ENCODE measurements around the gene ANO6. TPM values are rescaled to one million over a fixed set of nuclear protein-coding genes. Genes with fewer than 3 reads are reported as not detected.

Gene ANO6
- polyA plus RNA-seq, 1 donor (not counting 4 experiments of a cell fraction or from before 2014, with no cell fraction given) = 64.3 TPM

DNA sequence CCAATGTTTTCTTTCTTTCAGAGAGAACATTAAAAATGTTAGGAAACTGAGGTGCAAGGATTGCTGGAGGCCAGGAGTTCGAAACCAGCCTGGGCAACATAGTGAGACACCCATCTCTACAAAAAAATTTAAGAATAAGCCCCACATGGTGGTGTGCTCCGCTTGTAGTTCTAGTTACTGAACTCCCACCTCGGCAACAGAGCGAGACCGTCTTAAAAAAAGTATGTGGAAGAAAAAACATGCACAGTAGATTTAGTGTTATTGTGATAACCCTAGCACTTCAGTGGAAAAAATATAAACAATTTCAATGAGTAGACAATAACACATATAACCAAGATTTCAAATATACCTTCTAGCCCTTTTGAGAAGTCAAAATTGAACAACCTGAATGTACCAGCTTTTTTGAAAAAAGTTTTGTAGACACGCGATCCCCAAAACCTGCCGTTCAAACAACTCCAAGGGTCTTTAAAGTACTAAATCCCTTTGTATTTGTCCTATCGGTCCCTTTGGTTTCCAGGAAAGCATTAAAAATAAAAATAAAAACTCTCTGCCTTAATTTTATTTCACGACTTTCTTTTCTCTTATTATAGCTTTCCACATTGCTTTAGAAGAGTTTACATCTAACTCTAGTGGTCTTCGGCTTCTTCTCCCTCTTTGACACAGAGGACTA, 1.0 kb upstream of the ANO6 start:
- H3K79me2 ChIP-seq (ENCODE audit: control insufficient read depth, insufficient read depth, low read length) = peaks cover 47% of the 10 kb centered on the region
- peak overlapping the region; percentile 93 for H3K4me2 ChIP-seq (ENCODE audit: control insufficient read depth, extremely low read depth, insufficient read depth, low read depth, low read length)
- H3K27me3 ChIP-seq (ENCODE audit: control insufficient read depth, extremely low read depth, insufficient read depth, low read length) = no peaks in the 10 kb centered on the region
- H3K9me3 ChIP-seq (ENCODE audit: control insufficient read depth, low read depth, low read length) = no peaks in the 10 kb centered on the region
- H3K9ac ChIP-seq (ENCODE audit: control insufficient read depth, extremely low read depth, insufficient read depth, low read length) = peak overlapping the region; percentile 80
- peak overlapping the region; percentile 63 for H2AFZ ChIP-seq (ENCODE audit: control insufficient read depth, low read length)
- peak overlapping the region; percentile 87 for H3K27ac ChIP-seq (ENCODE audit: control insufficient read depth, insufficient read depth, low read length)
- H3K4me1 ChIP-seq (ENCODE audit: control insufficient read depth, extremely low read depth, insufficient read depth, low read length) = peaks cover 29% of the 10 kb centered on the region
- no peak for DNase-seq (ENCODE audit: low read depth, low spot score)
- dilution Hi-C loops (cut with MboI; ENCODE audit: extremely low pct_ligation_motif_present, low sequenced_read_pairs) = no loop called here
- H3K4me3 ChIP-seq (ENCODE audit: control insufficient read depth in 2 of 3, extremely low read depth in 1 of 3, insufficient read depth in 2 of 3, low read depth in 1 of 3, low read length in 3 of 3) = peak overlapping the region; percentile 62 to 87 (median 73)
- TF ChIP-seq, protein P1, sequence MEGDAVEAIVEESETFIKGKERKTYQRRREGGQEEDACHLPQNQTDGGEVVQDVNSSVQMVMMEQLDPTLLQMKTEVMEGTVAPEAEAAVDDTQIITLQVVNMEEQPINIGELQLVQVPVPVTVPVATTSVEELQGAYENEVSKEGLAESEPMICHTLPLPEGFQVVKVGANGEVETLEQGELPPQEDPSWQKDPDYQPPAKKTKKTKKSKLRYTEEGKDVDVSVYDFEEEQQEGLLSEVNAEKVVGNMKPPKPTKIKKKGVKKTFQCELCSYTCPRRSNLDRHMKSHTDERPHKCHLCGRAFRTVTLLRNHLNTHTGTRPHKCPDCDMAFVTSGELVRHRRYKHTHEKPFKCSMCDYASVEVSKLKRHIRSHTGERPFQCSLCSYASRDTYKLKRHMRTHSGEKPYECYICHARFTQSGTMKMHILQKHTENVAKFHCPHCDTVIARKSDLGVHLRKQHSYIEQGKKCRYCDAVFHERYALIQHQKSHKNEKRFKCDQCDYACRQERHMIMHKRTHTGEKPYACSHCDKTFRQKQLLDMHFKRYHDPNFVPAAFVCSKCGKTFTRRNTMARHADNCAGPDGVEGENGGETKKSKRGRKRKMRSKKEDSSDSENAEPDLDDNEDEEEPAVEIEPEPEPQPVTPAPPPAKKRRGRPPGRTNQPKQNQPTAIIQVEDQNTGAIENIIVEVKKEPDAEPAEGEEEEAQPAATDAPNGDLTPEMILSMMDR (optimal IDR thresholded peaks at IDR 0.05 in 1 of 3, IDR thresholded peaks at IDR 0.05 in 1 of 3, conservative IDR thresholded peaks at IDR 0.05 in 1 of 3; ENCODE audit: extremely low read depth in 1 of 3, insufficient read depth in 2 of 3, low read length in 3 of 3) = no peak
- no peak for TF ChIP-seq EZH2 (IDR thresholded peaks at IDR 0.05; ENCODE audit: low read length)
- H3K36me3 ChIP-seq (ENCODE audit: control insufficient read depth in 2 of 2, extremely low read depth in 1 of 2, insufficient read depth in 2 of 2, low read length in 2 of 2) = no peaks in the 10 kb centered on the region
- no peaks in the 10 kb centered on the region for H3K9me1 ChIP-seq (ENCODE audit: control insufficient read depth, extremely low read depth, insufficient read depth, low read length)
- no peak for FAIRE-seq
- no peaks in the 10 kb centered on the region for H4K20me1 ChIP-seq (ENCODE audit: control insufficient read depth, extremely low read depth, insufficient read depth, low read length)

DNA sequence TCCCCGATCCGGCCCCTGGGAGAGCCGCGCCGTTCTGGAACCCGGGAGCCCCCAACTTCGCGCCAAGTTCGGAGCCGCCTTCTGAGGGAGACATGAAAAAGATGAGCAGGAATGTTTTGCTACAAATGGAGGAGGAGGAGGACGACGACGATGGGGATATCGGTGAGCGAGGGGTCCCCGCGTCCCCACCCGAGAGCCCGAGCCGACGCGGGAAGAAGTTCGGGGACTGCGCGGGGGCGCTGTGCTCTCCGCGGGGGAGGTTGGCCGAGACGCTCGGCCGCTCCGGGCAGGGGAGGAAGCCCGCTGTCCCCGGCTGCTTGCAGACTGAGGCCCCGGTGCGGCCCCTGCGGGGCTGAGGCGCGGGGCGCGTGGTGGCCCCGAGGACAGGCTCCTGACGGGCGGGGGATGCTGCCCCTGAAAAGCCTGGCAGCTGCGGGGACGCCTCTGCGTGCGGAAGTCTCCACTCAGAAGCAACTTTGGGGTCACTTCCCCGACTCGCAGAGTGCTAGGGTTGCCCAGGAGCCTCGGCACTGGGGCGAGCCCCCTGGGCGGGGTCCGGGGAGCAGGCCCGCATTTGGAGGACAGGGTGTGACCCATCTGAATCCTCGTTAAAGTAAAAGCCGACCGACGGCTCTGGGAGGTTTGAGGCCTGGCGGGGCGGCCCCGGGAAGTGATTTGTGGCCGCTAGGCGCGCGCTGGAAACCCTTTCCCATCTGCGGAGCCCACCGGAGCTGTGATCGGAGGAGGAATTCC, 511 bp downstream of the ANO6 start:
- FAIRE-seq (no peak), DNase-seq (ENCODE audit: low read depth, low spot score) (no peak)
- Histone ChIP-seq H3K4me1 (ENCODE audit: control insufficient read depth, extremely low read depth, insufficient read depth, low read length) (peaks cover 42% of the 10 kb centered on the region), H3K4me2 (ENCODE audit: control insufficient read depth, extremely low read depth, insufficient read depth, low read depth, low read length) (peak overlapping the region; percentile 89), H3K36me3 (ENCODE audit: control insufficient read depth in 2 of 2, extremely low read depth in 1 of 2, insufficient read depth in 2 of 2, low read length in 2 of 2) (no peaks in the 10 kb centered on the region), H3K27ac (ENCODE audit: control insufficient read depth, insufficient read depth, low read length) (peak overlapping the region; percentile 87), H3K27me3 (ENCODE audit: control insufficient read depth, extremely low read depth, insufficient read depth, low read length) (no peaks in the 10 kb centered on the region), H3K9me3 (ENCODE audit: control insufficient read depth, low read depth, low read length) (no peaks in the 10 kb centered on the region), H4K20me1 (ENCODE audit: control insufficient read depth, extremely low read depth, insufficient read depth, low read length) (no peaks in the 10 kb centered on the region), H3K9ac (ENCODE audit: control insufficient read depth, extremely low read depth, insufficient read depth, low read length) (peak overlapping the region; percentile 80), H3K79me2 (ENCODE audit: control insufficient read depth, insufficient read depth, low read length) (peaks cover 62% of the 10 kb centered on the region), H3K4me3 (ENCODE audit: control insufficient read depth in 2 of 3, extremely low read depth in 1 of 3, insufficient read depth in 2 of 3, low read depth in 1 of 3, low read length in 3 of 3) (peak overlapping the region; percentile 62 to 87 (median 73)), H3K9me1 (ENCODE audit: control insufficient read depth, extremely low read depth, insufficient read depth, low read length) (no peaks in the 10 kb centered on the region), H2AFZ (ENCODE audit: control insufficient read depth, low read length) (no peak overlapping the region)
- dilution Hi-C loops (cut with MboI; ENCODE audit: extremely low pct_ligation_motif_present, low sequenced_read_pairs) = no loop called here
- no peak for TF ChIP-seq EZH2 (IDR thresholded peaks at IDR 0.05; ENCODE audit: low read length)
- TF ChIP-seq, protein P1 (optimal IDR thresholded peaks at IDR 0.05 in 1 of 3, IDR thresholded peaks at IDR 0.05 in 1 of 3, conservative IDR thresholded peaks at IDR 0.05 in 1 of 3; ENCODE audit: extremely low read depth in 1 of 3, insufficient read depth in 2 of 3, low read length in 3 of 3) = peak in 2 of 3 experiments; percentile 34 to 42

Data from keratinocyte (primary cell).